Endothelial cell of umbilical vein (primary cell): Measurements from ENCODE around the gene MVK.

Experiments
- CTCF ChIP-seq, 2 donors: IDR thresholded peaks; 1 replicate in 1 of 2; 2 replicates in 1 of 2; pipeline ENCODE4 v1.5.1; 2011; ENCODE audit warnings: low read length in 2 of 2, mild to moderate bottlenecking in 2 of 2, moderate library complexity in 2 of 2, control low read depth in 1 of 2, inconsistent platforms in 1 of 2, low read depth in 1 of 2; ENCODE audit not compliant: insufficient read depth in 1 of 2; ENCODE audit errors: extremely low read depth in 1 of 2
- FOS ChIP-seq: IDR thresholded peaks from 2 replicates; pipeline ENCODE4 v1.6.1; 2011; ENCODE audit warnings: mild to moderate bottlenecking, low read length, moderate library complexity, borderline replicate concordance; ENCODE audit not compliant: insufficient read depth
- JUN ChIP-seq: IDR thresholded peaks from 2 replicates; pipeline ENCODE4 v1.6.1; 2011; ENCODE audit warnings: borderline replicate concordance, low read depth; ENCODE audit not compliant: insufficient read length, insufficient read depth
- POLR2AphosphoS5 ChIP-seq: IDR thresholded peaks from 2 replicates; pipeline ENCODE4 v1.6.1; 2012; ENCODE audit warnings: low read depth, mild to moderate bottlenecking, control low read depth, low read length, moderate library complexity; ENCODE audit not compliant: insufficient read depth

GRCh38 chr12:109573029-109573913 is at the start of gene MVK, which contains the start of gene MMAB:
- TF ChIP-seq CTCF (IDR thresholded peaks at IDR 0.05; ENCODE audit: extremely low read depth in 1 of 2, insufficient read depth in 1 of 2, low read depth in 1 of 2, low read length in 2 of 2): no peak
- TF ChIP-seq JUN: no peak
- peak; percentile 52 for TF ChIP-seq POLR2AphosphoS5
- no peak for TF ChIP-seq FOS
